Endometrial microvascular endothelial cells (primary cell): ENCODE data around the gene GGA3. TPM values are rescaled to one million over a fixed set of nuclear protein-coding genes. Genes with fewer than 3 reads are reported as not detected.
"Not testable (repeated sequence)": the region's sequence is repeated elsewhere in the genome, so short reads cannot be mapped to it uniquely, and the experiment has no call there.

Experiments
- in situ Hi-C: cut with HindIII; loops from 2 replicates; pipeline ENCODE4 v1.10.0; 2017; ENCODE audit warnings: low sequenced_read_pairs, low pct_unique_long_range_greater_than_20kb; ENCODE audit errors: inconsistent ontology term
- total RNA-seq: library from RNA; depleted of rRNA; stranded (reverse); fragments of >200 nt; gene quantifications from one replicate; pipeline ENCODE4 v1.2.3, GENCODE V29; 2015; ENCODE audit errors: inconsistent ontology term

Gene GGA3
- total RNA-seq: 31.9 TPM

GRCh38 chr17:75261336-75262111 lies at the start of gene GGA3, which contains the start of gene MRPS7:
GGA3 (minus strand) TSS chr17:75261606; CDS start chr17:75261587, 19 bp downstream.
MRPS7 (plus strand) TSS chr17:75261879; CDS start chr17:75261901, 22 bp downstream.
- in situ Hi-C loops: no loop called here

- in situ Hi-C loops: no loop called here
Measured at GRCh38 chr17:75308732-75309629, 47.6 kb upstream of the GGA3 start.

GRCh38 chr17:75307957-75308731 lies 46.7 kb upstream of the GGA3 start:
- in situ Hi-C loops: no loop called here

- in situ Hi-C loops: no loop called here
Measured at GRCh38 chr17:75301502-75302206, 40.2 kb upstream of the GGA3 start.

GRCh38 chr17:75301049-75301448 lies 39.6 kb upstream of the GGA3 start:
- in situ Hi-C loops: no loop called here

- in situ Hi-C loops: no loop called here
Measured at GRCh38 chr17:75300280-75300679, 38.9 kb upstream of the GGA3 start.

GRCh38 chr17:75295201-75296158 lies 34.1 kb upstream of the GGA3 start:
- in situ Hi-C loops: no loop called here

GRCh38 chr17:75292810-75293448 lies 31.5 kb upstream of the GGA3 start:
- in situ Hi-C loops: not testable (repeated sequence)

- in situ Hi-C loops: no loop called here
Measured at GRCh38 chr17:75289832-75290337, 28.5 kb upstream of the GGA3 start.

- in situ Hi-C loops: no loop called here
Measured at GRCh38 chr17:75289115-75289831, 27.9 kb upstream of the GGA3 start, which contains the start of gene SLC25A19. SLC25A19 (minus strand) TSS chr17:75289433; CDS start chr17:75286764, 2,669 bp downstream.

GRCh38 chr17:75288770-75289114 lies 27.3 kb upstream of the GGA3 start:
- in situ Hi-C loops: no loop called here

- in situ Hi-C loops: no loop called here
Measured at GRCh38 chr17:75288359-75288758, 27.0 kb upstream of the GGA3 start.

- in situ Hi-C loops: no loop called here
Measured at GRCh38 chr17:75287221-75287620, 25.8 kb upstream of the GGA3 start.

GRCh38 chr17:75285123-75285522 lies 23.7 kb upstream of the GGA3 start:
- in situ Hi-C loops: no loop called here

GRCh38 chr17:75280189-75280588 lies 18.8 kb upstream of the GGA3 start:
- in situ Hi-C loops: not testable (repeated sequence)

- in situ Hi-C loops: no loop called here
Measured at GRCh38 chr17:75277664-75278071, 16.3 kb upstream of the GGA3 start.
